Endodermal cell (in vitro differentiated cells): Measurements from ENCODE around the gene INPP5B. TPM values are rescaled to one million over a fixed set of nuclear protein-coding genes. Genes with fewer than 3 reads are reported as not detected.
"Not testable (repeated sequence)": the region's sequence is repeated elsewhere in the genome, so short reads cannot be mapped to it uniquely, and the experiment has no call there.

ENCODE experiments used
- DNase-seq: peaks from one replicate; pipeline ENCODE4 v3.0.0-alpha.2; 2017
- H3K27ac ChIP-seq: 2 replicates; pipeline ENCODE4 v1.5.1; 2013; ENCODE audit warnings: mild to moderate bottlenecking, low read depth, low read length, moderate library complexity
- H3K27me3 ChIP-seq: 2 replicates; pipeline ENCODE4 v1.6.1; 2013; ENCODE audit warnings: mild to moderate bottlenecking, low read length, moderate library complexity; ENCODE audit not compliant: insufficient read depth, control insufficient read depth, poor library complexity, severe bottlenecking
- H3K36me3 ChIP-seq: 2 replicates; pipeline ENCODE4 v1.7.0; 2013; ENCODE audit warnings: mild to moderate bottlenecking, low read length, moderate library complexity; ENCODE audit not compliant: control insufficient read depth, insufficient read depth
- H3K4me1 ChIP-seq: one replicate; pipeline ENCODE4 v1.7.0; 2013; ENCODE audit warnings: low read length; ENCODE audit not compliant: control insufficient read depth, insufficient read depth
- H3K4me3 ChIP-seq: 2 replicates; pipeline ENCODE4 v1.5.1; 2013; ENCODE audit warnings: mild to moderate bottlenecking, low read length, moderate library complexity
- H3K9ac ChIP-seq: 2 replicates; pipeline ENCODE4 v1.6.1; 2013; ENCODE audit warnings: mild to moderate bottlenecking, low read length, moderate library complexity; ENCODE audit not compliant: poor library complexity, severe bottlenecking; ENCODE audit errors: extremely low read depth
- H3K9me3 ChIP-seq: 2 replicates; pipeline ENCODE4 v1.6.1; 2013; ENCODE audit warnings: mild to moderate bottlenecking, low read length, moderate library complexity; ENCODE audit not compliant: control insufficient read depth
- H3K27ac Mint-ChIP-seq: 2 replicates; pipeline ENCODE4 v1.8.0; 2020; ENCODE audit warnings: mixed read lengths
- H3K27me3 Mint-ChIP-seq: 2 replicates; pipeline ENCODE4 v1.8.0; 2021; ENCODE audit warnings: mild to moderate bottlenecking, mixed read lengths; ENCODE audit not compliant: insufficient read depth
- H3K36me3 Mint-ChIP-seq: 2 replicates; pipeline ENCODE4 v1.8.0; 2020; ENCODE audit warnings: low read depth, mixed read lengths
- H3K4me1 Mint-ChIP-seq: 2 replicates; pipeline ENCODE4 v1.8.0; 2020; ENCODE audit warnings: mixed read lengths
- H3K4me3 Mint-ChIP-seq: 2 replicates; pipeline ENCODE4 v1.8.0; 2020; ENCODE audit warnings: mild to moderate bottlenecking, moderate library complexity, mixed read lengths
- H3K9me3 Mint-ChIP-seq: 2 replicates; pipeline ENCODE4 v1.8.0; 2020; ENCODE audit warnings: mild to moderate bottlenecking, mixed read lengths
- CTCF ChIP-seq: fragments of 200-600 bp; sonication (generic); conservative IDR thresholded peaks from 2 replicates; pipeline ENCODE4 v1.5.0; 2021; ENCODE audit warnings: antibody characterized with exemption, mild to moderate bottlenecking
- WGBS, 2 experiments: methylation state at CpG; one replicate each; pipeline versions ENCODE4 v1.1.5 to v1.1.7; 2013; ENCODE audit warnings: missing lambda C conversion rate in 2 of 2, mixed read lengths in 1 of 2; ENCODE audit not compliant: insufficient coverage in 1 of 2, insufficient read length in 1 of 2; 5-methylcytosine and 5-hydroxymethylcytosine counted together
- total RNA-seq, 2 donors: library from RNA; stranded (reverse); fragmentation: NEBNext Ultra II Directional in 1 of 2; extraction: Animal tissue kit (Norgen Biotek cat#: 25700) in 1 of 2; gene quantifications; 2 replicates in 1 of 2; 3 replicates in 1 of 2; pipeline ENCODE4 v1.2.1, GENCODE V29; 2021

INPP5B gene
- total RNA-seq, 2 donors from 2014 or later: 19.9 to 21.4 TPM

GRCh38 chr1:37940299-37940947 lies 6.4 kb downstream of the INPP5B start:
- 82 to 92% methylated on average over 2 to 5 of the region's 5 CpGs for WGBS, 2 experiments
- Histone ChIP-seq H3K4me1 (no peaks in the 10 kb centered on the region), H3K9ac (no peak overlapping the region), H3K4me3 (no peak overlapping the region), H3K27ac (no peak overlapping the region), H3K27me3 (no peaks in the 10 kb centered on the region), H3K36me3 (no peaks in the 10 kb centered on the region), H3K9me3 (no peaks in the 10 kb centered on the region)
- Mint-ChIP-seq H3K27ac (no peak overlapping the region), H3K4me3 (no peak overlapping the region), H3K27me3 (no peaks in the 10 kb centered on the region), H3K9me3 (no peaks in the 10 kb centered on the region), H3K36me3 (peaks cover 2% of the 10 kb centered on the region), H3K4me1 (peaks cover 8% of the 10 kb centered on the region)
- no peak for TF ChIP-seq CTCF
- no peak for DNase-seq

GRCh38 chr1:37936760-37937159 lies 10.1 kb downstream of the INPP5B start:
- H3K36me3 Mint-ChIP-seq, DNase-seq, H3K27me3 ChIP-seq, H3K9me3 ChIP-seq, H3K9me3 Mint-ChIP-seq, H3K4me3 ChIP-seq, H3K27ac ChIP-seq, H3K4me1 ChIP-seq, H3K4me3 Mint-ChIP-seq, H3K4me1 Mint-ChIP-seq, H3K27me3 Mint-ChIP-seq, H3K27ac Mint-ChIP-seq, H3K36me3 ChIP-seq, H3K9ac ChIP-seq: not testable (repeated sequence)
- WGBS, 2 experiments: 93 to 97% methylated on average over 9 to 14 of the region's 14 CpGs

- Mint-ChIP-seq H3K9me3 (no peaks in the 10 kb centered on the region), H3K4me3 (peak overlapping the region; percentile 85), H3K27ac (no peak overlapping the region), H3K36me3 (peaks cover 5% of the 10 kb centered on the region), H3K27me3 (no peaks in the 10 kb centered on the region), H3K4me1 (peaks cover 14% of the 10 kb centered on the region)
- Histone ChIP-seq H3K27me3 (no peaks in the 10 kb centered on the region), H3K27ac (no peak overlapping the region), H3K36me3 (no peaks in the 10 kb centered on the region), H3K4me3 (no peak overlapping the region), H3K4me1 (no peaks in the 10 kb centered on the region), H3K9me3 (no peaks in the 10 kb centered on the region), H3K9ac (no peak overlapping the region)
- 97 to 100% methylated on average over 2 to 4 of the region's 4 CpGs for WGBS, 2 experiments
- no peak for TF ChIP-seq CTCF
- DNase-seq: no peak
Observed at GRCh38 chr1:37932759-37933158, 14.1 kb downstream of the INPP5B start.
